Fibroblast of mammary gland (primary cell): ENCODE results near the gene MARCHF7.
"Not testable (repeated sequence)": the region's sequence is repeated elsewhere in the genome, so short reads cannot be mapped to it uniquely, and the experiment has no call there.

Source experiments
- DNase-seq: peaks from one replicate; pipeline ENCODE4 v3.0.0-alpha.2; 2010; ENCODE audit warnings: low read depth
- H3K4me3 ChIP-seq: 2 replicates; pipeline ENCODE4 v1.5.1; 2011; ENCODE audit warnings: low read depth, mild to moderate bottlenecking, low read length, moderate library complexity; ENCODE audit not compliant: control insufficient read depth
- CTCF ChIP-seq: conservative IDR thresholded peaks from 2 replicates; pipeline ENCODE4 v1.5.1; 2011; ENCODE audit warnings: low read depth, low read length, inconsistent platforms; ENCODE audit not compliant: control insufficient read depth, insufficient read depth

MARCHF7 gene

GRCh38 chr2:159716857-159717256 lies 4.6 kb downstream of the MARCHF7 start:
- DNase-seq, result no peak
- no peak for TF ChIP-seq CTCF
- H3K4me3 ChIP-seq, result no peak overlapping the region

- DNase-seq, result no peak
These were observed 8.4 kb downstream of the MARCHF7 start for GRCh38 chr2:159720676-159721075.

GRCh38 chr2:159722580-159722979 lies 10.3 kb downstream of the MARCHF7 start:
- TF ChIP-seq CTCF, result no peak
- no peak overlapping the region for H3K4me3 ChIP-seq

More at GRCh38 chr2:159720676-159721075, 8.4 kb downstream of the MARCHF7 start:
- H3K4me3 ChIP-seq, result no peak overlapping the region
- no peak for TF ChIP-seq CTCF

GRCh38 chr2:159724795-159725572 lies 12.7 kb downstream of the MARCHF7 start:
- H3K4me3 ChIP-seq, DNase-seq: not testable (repeated sequence)

More at GRCh38 chr2:159722580-159722979, 10.3 kb downstream of the MARCHF7 start:
- no peak for DNase-seq

GRCh38 chr2:159725713-159726112 lies 13.4 kb downstream of the MARCHF7 start:
- DNase-seq, result no peak
- H3K4me3 ChIP-seq, result no peak overlapping the region
- no peak for TF ChIP-seq CTCF

- no peak for TF ChIP-seq CTCF
- H3K4me3 ChIP-seq, result no peak overlapping the region
- no peak for DNase-seq
These were observed 16.3 kb downstream of the MARCHF7 start for GRCh38 chr2:159728629-159729028.

- DNase-seq, result no peak
- no peak overlapping the region for H3K4me3 ChIP-seq
- TF ChIP-seq CTCF, result no peak
These were observed 23.3 kb downstream of the MARCHF7 start for GRCh38 chr2:159735648-159736047.
